NCI-H2196 treated with DMSO at 0.1 percent for 48 hours (cell line): ENCODE data around the gene AGTRAP.

Source experiments
- DNase-seq: peaks from one replicate; lab custom pipeline; 2025; ENCODE audit not compliant: unreplicated experiment; lab: John Stamatoyannopoulos, UW

Gene AGTRAP

DNA sequence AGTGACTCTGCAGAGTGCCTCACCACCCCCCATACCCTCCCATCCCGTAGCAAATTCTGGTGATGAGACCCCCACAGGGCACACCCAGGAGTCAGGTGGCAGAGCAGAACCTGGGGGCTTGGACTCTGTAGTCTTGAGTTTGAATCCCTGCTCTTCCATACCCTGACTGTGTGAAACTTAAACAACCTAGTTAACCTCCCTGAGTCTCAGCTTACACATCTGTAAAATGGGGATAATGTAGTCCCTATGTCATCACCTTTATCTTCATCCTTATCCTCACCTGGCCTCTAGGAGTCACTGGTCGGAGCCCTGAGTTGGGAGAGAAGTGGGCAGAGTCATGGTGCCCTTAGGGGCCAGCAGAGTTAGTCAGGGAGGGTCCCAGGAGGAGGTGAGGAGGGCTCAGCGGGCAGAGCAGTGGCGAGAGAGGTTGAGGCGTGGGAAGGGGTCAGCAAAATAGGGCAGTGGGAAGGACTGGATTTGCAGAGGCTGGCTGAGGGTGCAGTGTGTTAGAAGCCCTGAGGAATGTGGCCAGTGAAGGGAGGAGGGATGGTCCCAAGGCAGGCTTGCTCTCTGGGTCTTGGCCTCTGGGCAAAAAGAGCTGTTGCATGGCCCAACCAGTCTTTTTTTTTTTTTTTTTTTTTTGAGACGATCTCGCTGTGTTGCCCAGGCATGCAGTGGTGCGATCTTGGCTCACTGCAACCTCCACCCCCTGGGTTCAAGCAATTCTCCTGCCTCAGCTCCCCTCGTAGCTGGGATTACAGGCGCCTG, 44.6 kb downstream of the AGTRAP start:
- no peak for DNase-seq

DNA sequence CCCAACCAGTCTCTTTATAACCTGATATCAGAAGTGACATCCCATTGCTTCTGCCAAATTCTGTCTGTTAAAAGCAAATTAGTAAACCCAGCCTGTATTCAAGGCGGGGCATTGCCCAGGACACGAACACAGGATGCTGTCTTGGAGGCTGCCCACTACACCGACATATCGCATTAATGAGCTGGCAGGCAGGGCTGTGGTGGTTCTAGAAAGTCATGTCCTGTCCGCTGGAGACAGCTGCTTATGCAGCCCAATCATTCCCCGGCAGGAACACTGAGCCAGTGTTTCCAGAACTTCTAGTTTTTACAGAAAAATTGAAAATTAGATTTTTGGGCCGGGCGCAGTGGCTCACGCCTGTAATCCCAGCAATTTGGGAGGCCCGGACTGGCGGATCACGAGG, 45.4 kb downstream of the AGTRAP start:
- DNase-seq: no peak

DNA sequence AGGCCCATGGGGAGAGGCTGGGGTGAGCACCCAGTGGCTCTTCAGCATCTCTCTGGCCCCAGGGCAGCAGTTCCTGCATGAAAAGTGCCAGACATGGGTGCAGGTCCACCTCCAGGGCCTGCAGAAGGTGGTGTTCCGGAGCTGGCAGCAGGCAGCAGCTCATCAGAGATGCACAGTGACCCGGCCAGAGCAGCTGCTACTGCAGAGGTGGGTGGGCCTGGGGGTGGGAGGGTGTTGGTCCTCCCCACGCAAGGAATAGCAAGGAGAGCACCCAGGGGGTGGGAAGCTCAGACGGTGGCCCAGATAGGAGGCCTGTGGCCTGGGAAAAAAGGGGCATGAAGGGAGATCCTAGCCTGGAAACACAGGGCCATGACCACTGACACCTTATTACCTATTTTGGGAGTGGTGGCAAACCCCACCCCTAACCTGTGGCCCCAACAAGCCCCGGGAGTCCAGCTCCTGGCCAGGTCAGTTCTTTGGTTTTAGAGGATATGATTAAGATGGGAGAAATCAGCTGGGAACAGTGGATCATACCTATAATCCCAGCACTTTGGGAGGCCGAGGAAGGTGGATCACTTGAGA, 46.3 kb downstream of the AGTRAP start:
- no peak for DNase-seq

DNA sequence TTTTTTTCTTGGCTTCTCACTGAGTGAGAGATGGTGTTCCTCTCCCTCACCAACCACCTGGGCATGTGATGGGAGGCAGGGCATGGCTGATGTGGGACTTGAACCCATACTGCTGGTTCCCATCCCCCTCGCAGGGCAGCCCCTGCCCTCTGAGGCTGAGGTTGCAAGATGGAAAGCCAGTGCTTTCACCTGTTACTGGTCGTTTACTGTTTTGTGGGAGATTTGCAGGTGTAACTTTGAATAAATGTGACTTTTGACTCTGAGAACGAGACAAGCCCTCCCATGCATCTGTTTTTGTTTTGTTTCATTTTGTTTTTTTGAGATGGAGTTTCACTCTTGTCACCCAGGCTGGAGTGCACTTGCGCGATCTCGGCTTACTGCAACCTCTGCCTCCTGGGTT, 47.6 kb downstream of the AGTRAP start:
- DNase-seq: no peak

DNA sequence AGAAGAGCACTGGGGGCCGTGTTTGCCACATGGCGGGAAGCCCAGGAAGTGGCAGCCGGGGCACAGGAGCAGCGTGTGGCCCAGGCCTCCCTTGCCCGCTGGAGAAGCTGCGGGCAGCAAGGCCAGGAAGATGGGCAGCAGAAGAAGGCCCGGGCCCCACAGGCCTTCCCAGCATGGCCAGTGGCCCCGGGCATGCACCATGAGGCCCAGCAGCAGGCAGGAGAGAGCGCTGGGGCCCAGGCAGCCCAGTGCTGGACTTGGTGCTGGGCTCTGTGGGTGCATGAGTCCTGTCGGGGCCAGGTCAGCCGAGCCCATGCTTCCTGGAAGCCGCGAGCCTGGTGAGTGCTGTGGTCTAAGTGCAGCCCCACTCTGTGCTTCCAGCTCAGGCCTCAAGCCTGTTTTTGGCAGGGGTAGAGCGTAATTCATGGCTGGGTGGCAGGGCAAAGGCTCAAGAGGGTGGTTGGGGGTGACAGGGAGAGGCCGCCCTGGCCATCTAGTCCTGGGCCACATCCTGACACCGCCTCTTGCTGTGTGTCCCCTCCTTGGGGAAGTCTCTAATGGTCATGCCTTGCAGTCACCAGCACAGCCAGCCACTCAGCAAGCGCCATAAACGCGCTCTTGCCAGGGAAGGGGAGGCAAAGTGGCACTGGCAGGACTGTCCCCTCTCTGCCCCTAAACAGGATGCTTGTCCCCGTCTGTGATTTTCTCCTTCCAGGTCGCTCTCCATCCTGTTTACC, 48.5 kb downstream of the AGTRAP start:
- DNase-seq: no peak

DNA sequence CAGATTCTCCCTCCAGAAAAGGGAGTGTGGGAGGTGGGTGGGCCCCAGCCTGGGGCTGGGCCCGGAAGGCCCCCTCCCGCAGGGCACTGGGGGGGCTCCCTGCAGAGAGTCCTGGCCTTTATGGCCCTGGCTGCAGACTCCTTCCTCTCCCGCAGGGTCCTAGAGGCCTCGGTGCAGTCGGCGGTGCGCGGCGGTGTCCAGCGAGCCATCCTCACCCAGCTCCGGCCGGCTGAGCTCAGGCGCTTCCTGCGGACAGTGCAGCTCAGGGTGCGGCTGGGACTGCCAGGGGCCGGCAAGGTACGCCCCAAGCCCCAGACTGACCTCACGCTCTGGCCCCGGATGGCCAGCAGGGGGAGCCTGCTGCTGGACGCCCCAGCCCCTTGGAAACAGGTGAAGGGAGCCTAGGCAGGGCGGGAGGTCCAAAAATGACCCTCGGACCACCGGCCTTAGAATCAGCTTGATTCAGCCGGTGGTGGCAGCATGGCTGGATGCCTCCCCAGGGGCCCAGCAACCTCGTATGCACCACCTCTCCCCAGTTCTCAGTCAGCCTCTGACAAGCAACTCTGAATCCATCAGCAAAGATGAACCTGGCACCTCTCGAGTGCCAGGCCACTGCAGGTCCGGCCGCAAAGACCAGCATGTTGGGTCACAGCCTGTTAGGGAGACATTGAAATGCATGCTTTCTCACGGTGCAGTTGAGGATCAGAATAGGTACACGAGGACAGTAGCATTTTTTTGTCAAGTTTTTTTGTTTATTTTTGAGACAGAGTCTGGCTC, 49.2 kb downstream of the AGTRAP start:
- DNase-seq: no peak

DNA sequence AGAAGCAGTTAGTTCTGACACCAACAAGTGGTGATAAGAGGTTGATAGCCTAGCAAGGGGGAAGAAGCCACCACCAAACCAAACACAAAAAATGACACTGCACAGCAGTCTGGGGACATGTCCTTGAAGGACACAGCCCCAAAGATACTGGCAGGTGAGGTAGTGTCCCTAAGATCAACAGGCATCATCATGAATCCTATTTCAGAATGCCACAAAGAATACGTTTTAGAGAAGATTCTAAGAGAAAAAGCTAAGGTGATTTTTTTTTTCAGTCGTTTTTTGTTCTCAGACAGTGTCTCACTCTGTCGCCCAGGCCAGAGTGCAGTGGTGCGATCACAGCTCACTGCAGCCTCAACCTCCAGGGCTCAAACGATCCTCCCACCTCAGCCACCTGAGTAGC, 50.2 kb downstream of the AGTRAP start:
- DNase-seq: no peak

DNA sequence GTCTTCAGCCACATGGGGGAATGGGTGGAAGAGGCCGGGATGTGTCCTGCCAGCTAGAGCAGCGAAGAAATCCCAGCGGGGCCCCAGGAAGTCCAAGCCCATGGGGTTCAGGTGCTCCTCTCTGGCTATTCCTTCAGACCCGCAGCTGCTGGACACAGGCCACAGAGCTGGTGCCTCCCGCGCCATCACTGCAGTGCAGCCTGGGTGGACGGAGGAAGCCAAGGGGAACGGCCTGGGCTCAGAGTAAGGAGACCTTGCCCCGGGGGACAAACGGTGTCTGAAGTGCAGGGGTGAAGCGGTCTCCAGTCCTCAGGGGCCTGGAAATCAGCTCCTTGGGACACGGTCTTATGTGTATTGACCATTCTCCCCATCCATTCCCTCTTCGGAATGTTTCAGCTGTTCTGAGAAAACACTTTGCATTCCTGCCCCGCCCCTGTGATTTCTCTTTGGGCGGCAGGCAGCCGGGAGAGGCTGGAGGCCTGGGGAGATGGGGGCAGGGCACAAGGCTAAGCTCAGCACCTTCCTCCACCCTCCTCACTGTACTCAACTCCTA, 51.4 kb downstream of the AGTRAP start:
- DNase-seq: no peak

DNA sequence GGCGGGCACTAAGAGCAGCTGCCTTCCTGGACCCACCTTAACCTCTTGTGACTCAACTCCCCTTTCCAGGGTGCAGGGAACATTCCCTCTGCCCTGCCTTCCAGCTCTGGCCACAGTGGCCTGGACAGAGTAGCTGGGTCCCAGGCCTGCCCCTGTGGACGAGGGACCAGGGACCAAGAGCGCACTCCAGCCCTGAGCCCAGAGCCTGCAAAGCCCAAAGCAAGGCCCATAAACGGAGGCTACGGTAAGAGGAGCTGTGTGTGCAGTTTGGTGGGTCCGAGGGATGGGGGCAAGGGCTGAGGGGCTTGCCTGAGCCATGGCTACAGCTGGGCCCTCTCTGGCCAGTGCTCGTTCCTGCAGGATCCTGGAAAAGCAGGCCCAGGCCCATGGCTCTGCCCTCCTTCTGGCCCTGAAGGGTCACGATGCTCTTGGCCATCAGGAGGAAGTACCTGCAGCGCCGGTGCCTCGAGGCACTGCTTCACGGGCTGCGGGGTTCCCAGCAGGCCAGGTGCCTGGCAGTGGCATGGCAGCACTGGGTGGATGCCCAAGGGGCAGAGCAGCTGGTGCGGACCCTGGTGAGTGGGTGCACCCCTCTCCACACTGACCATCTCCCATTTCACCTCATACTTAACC, 52.0 kb downstream of the AGTRAP start:
- no peak for DNase-seq

DNA sequence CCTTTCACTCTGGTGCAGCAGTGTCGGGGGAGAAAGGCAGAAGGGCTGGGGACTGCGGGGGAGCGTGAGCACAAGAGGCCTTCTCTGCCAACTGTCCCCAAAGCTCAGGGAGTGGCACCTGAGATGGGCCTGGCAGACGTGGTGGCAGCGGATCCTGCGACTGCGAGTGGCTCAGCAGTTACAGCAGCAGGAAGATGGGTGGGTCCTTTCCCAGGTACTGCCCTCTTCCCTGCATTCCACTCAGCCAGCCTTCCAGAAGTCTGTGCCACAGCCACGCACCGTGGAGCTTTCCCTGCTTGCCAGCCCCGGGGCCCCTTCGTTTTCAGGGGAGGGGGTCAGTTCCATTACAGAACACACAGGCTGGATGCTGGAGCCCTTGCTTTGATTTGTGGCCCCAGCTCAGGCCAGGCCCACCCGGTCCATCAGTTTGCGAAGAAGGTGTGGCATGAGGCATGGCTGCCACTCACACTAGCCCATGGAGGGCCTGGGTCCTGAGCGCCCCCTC, 52.7 kb downstream of the AGTRAP start:
- no peak for DNase-seq

DNA sequence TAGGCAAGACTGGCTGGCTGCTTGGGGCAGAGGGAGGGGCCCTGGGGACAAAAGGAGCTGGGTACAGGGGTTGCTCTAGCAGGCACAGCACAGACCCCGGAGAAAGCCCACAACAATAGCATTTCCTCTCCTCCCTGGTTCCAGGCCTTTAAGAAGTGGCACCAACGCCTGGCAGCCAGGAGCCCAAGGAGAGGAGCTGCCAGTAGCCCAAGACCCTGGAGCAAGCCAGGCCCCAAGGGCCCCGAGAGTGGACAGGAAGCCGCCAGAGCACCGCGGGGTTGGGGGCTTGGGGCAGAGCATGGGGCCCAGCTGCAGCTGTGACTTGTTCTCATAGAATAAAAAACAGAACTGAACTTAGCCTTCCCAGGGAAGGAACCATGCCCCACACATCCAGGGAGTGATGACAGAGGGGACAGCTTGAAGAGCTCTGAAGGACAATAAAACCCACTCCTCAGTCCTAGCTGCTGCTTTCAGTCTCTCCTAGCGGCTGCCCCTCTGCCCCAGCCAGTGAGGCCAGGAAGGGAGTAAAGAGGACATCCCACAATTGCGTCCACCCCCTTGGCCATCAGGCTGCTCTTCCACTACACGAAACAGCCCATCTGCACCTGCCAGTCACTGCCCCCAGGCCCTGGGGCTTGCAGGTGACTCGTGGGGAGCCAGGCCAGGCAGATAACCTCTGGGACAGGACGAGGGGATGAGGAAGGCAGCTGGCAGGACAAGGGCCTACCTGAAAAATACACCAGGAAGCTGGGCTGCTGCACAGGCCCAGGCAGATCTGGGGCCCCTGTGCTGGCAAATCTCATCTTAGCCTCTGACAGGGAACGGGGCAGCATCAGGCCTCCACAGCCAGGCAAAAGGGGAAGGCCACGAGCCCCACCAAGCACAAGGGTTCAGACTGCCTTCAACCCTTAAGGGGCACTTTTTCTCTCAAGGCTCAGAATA, 53.5 kb downstream of the AGTRAP start:
- no peak for DNase-seq

DNA sequence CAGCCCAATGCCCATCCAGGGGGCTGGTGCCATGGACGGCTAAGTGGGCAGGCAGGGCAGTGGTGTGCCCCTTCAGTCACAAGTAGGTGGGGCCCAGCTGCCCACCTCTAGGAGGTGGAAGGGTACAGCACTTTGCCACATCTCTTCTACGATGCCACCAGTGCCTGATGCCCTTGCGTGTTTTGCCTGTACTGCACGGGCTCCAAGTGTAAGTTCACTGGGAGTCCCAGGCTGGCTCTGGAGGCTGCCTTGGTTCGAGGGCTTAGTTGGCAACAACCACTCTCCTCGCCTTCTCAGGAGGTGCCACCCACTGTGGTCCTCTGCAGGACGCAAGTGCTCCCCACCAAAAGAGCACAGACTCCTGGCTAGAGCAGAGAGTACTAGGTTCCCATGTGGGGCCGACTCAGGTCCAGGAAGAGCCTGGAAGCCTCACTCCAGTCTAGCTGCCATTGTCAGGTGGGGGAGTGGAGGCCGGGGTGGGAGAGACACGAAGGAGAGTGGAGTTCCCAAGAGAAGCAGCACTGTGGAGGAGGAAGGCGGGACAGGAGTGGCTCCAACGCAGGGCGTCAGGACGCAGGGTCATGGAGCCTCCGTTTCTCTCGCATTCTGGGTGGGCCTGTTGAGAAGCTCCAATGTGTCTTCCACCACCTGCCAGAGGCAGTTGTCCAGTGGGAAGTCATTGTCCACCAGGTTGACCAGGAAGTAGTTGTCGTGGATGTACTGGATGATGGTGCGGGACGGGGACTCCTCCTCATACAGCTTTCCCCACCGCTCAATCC, 54.4 kb downstream of the AGTRAP start:
- no peak for DNase-seq

DNA sequence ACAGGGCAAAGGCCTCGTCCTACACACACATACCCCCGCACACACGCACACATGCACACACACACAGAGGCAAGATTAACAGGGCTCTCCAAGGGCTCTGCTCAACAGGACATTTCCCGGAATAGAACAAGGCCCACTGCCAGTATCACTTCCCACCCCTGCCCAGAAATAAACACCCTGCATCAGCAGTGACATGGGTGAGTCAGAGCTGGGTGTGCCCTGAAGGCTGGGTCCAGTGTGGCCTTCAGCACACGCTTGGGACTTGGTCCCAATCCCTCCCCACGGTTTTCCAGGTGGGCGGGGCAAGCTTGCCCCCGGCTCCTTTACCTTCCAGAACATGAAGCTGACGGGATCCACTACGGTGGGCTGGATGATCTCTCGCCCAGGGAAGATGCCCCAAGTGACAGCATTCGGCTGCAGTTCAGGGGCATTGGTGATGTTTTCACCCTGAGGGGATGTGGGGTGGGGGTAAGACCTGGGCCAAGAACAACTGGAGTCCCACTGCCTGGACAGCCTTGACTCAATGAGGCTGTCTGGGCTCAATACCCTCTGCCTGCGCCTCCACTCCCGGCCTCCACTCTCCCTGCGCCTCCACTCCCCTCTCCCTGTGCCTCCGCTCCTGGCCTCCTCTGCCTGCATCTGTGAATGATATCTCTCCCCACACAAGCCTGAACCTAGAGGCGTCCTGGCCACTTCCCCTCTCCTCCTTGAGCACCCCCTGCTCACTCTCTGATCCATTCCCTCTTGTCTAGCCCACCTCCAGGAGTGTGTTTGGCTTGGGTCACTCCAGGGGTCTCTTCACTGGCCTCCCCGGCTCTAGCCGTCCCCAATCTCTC, 55.2 kb downstream of the AGTRAP start:
- no peak for DNase-seq

DNA sequence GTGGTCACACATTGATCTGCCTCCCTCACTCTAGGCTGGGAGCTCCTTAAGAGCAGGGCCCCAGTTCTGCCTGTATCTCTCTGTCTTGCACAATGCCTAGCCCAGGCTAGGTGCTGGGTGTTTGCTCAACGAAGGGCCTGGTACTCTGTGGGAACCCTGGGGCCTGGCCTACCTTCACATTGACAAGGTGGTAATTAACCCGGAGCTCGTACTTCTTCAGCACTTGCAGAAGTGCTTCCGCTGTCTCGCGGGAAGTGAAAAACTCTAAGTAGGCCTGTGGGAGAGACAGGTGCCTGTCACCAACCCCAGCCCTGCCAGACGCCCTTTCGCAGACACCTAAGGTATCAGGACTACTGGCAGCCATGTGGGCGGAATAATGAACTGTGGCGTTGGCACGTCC, 56.2 kb downstream of the AGTRAP start:
- DNase-seq: no peak

DNA sequence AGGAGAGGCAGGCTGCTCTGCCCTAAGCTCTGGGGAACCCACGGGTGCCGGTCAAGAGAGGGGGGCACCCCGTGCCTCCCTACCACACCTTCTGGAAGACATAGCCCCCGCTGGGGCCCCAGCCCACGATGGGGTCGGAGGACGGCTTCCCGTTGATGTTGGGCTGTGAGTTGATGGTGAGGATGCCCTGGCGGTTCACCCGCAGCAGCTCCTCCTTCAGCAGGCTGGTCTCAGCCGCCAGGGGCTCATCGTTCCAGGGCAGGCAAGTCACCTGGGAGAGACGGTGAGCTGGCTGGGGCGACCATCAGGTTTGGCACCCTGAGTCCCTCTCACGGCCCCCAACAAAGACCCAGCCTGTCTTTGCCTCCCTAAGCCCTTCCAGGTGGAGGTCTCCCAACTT, 57.9 kb downstream of the AGTRAP start:
- DNase-seq: no peak

DNA sequence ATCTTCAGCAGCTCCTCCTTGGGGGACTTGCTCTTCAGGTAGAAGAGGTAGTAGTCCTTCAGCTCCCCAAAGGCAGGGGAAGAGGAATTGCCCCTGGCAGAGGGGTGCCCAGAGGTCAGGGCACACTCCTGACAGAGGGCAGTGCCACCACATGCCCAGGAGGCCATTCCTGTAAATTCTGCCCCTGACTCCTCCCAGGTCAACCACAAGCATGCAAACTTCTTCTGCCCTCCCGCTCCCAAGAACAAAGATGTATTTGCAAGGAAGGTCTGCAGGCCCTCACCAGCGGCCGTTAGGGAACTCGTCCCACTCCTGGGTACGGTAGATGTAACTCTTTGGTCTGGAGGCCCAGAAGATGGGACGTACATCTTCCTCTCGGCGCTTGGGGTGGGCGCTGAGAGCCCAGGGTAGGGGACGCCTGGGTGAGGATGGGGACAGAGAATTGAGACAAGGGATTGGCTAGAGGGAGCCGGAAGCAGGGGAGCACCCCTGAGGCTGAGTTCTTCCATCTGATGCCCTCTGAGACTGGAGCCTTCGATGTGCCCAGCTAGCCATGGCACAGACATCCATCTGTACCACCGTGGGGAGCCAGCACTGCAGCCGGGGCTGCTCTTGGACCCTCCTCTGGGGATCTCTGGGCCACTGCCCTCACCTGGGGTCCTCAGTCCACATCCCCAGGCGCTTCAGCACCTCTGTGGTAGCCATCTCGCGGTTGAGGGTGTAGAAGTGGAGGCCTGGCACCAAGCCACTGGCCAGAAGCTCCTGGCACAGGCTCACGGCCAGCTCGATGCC, 58.7 kb downstream of the AGTRAP start:
- DNase-seq: no peak
